Caco-2 (cell line): ENCODE measurements around the gene GDF11. TPM values are rescaled to one million over a fixed set of nuclear protein-coding genes. Genes with fewer than 3 reads are reported as not detected.

Experiments used
- BruUV-seq: library from RNA; stranded (reverse); fragments of 400-500 nt; replicated peaks from 2 replicates; lab custom pipeline; 2021; lab: Mats Ljungman, UMichigan
- CTCF ChIA-PET: fragments of 300-600 bp; sonication (Branson Sonifier 250); formaldehyde crosslinking; loops from one replicate; lab custom pipeline; 2022; ENCODE audit warnings: antibody characterized with exemption; lab: Charles Lee
- POLR2A ChIA-PET: fragments of 300-600 bp; sonication (Branson Sonifier 250); formaldehyde crosslinking; loops from one replicate; lab custom pipeline; 2022; ENCODE audit warnings: antibody characterized with exemption; lab: Charles Lee
- DNase-seq, 2 experiments: peaks; one replicate each; pipeline versions ENCODE4 v3.0.0 to v3.0.0-alpha.2; 2020 to 2022
- H3K27me3 ChIP-seq: replicated peaks from 2 replicates; pipeline ENCODE4 v1.6.0; 2011; ENCODE audit warnings: low read length; ENCODE audit not compliant: control insufficient read depth, insufficient read depth
- H3K36me3 ChIP-seq: 2 replicates; pipeline ENCODE4 v1.5.1; 2011; ENCODE audit warnings: low read length; ENCODE audit not compliant: control insufficient read depth, insufficient read depth
- H3K4me1 ChIP-seq: fragments of 250-450 bp; sonication (Bioruptor Pico); 2 replicates; pipeline ENCODE4 v1.5.1; 2020; ENCODE audit warnings: mild to moderate bottlenecking
- H3K4me3 ChIP-seq: 2 replicates; pipeline ENCODE4 v1.5.1; 2011; ENCODE audit warnings: low read depth, mild to moderate bottlenecking, control low read depth, low read length
- H3K9me3 ChIP-seq: fragments of 250-450 bp; sonication (Bioruptor Pico); 2 replicates; pipeline ENCODE4 v1.5.1; 2020; ENCODE audit warnings: mild to moderate bottlenecking, moderate library complexity
- H3K27ac Mint-ChIP-seq: one replicate; pipeline ENCODE4 v1.8.0; 2022; ENCODE audit warnings: mixed read lengths; ENCODE audit not compliant: unreplicated experiment
- H3K27me3 Mint-ChIP-seq: one replicate; pipeline ENCODE4 v1.8.0; 2022; ENCODE audit warnings: mixed read lengths; ENCODE audit not compliant: insufficient read depth, unreplicated experiment
- H3K36me3 Mint-ChIP-seq: one replicate; pipeline ENCODE4 v1.8.0; 2022; ENCODE audit warnings: mild to moderate bottlenecking, mixed read lengths; ENCODE audit not compliant: insufficient read depth, unreplicated experiment
- H3K4me1 Mint-ChIP-seq: one replicate; pipeline ENCODE4 v1.8.0; 2022; ENCODE audit warnings: low read depth, mixed read lengths; ENCODE audit not compliant: unreplicated experiment
- H3K4me3 Mint-ChIP-seq: one replicate; pipeline ENCODE4 v1.8.0; 2022; ENCODE audit warnings: mild to moderate bottlenecking, moderate library complexity, mixed read lengths; ENCODE audit not compliant: unreplicated experiment
- H3K9me3 Mint-ChIP-seq: one replicate; pipeline ENCODE4 v1.8.0; 2022; ENCODE audit warnings: mixed read lengths; ENCODE audit not compliant: unreplicated experiment
- intact Hi-C: fragments of 100-400 bp; cut with micrococcal nuclease; formaldehyde crosslinking; loops from one replicate; pipeline ENCODE4 v1.10.0; 2022; ENCODE audit not compliant: unreplicated experiment
- total RNA-seq: library from RNA; stranded (reverse); gene quantifications from 2 replicates; pipeline ENCODE4 v1.2.3, GENCODE V29; 2022
- TF ChIP-seq, protein P1 (sequence below), 2 experiments: fragments of 200-600 bp in 1 of 2; IDR thresholded peaks; 1 replicate in 1 of 2; 2 replicates in 1 of 2; pipeline versions ENCODE4 v1.5.1 to v1.8.0; 2011 to 2022; ENCODE audit warnings: antibody characterized with exemption in 1 of 2, control low read depth in 1 of 2, inconsistent platforms in 1 of 2, low read depth in 1 of 2, low read length in 1 of 2, mild to moderate bottlenecking in 1 of 2, moderate library complexity in 1 of 2; ENCODE audit not compliant: insufficient read depth in 1 of 2, severe bottlenecking in 1 of 2, unreplicated experiment in 1 of 2

The GDF11 gene
- total RNA-seq, 1 experiment from 2014 or later: 11.0 TPM

DNA sequence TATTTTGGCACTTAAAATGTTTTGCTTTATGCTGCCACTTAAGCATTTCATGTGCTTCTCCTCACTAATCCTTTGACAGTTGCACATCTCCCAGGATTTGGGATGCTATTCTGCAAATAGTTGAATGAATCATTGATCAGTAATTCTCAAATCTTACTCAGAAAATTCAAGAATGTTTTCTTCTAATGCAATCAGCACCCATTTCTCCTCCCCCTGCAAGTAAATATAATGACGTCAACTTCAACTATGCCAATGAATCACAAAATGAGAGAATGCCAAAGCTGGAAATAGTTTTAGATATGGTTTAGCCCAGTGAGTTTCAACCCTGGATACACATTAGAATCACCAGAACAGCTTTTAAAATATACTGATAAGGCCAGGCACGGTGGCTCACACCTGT lies 29.2 kb upstream of the GDF11 start:
- H3K9me3 Mint-ChIP-seq: no peaks in the 10 kb centered on the region
- intact Hi-C loops: no loop called here
- Histone ChIP-seq H3K4me3 (no peak overlapping the region), H3K27me3 (no peaks in the 10 kb centered on the region), H3K36me3 (no peaks in the 10 kb centered on the region), H3K4me1 (peaks cover 15% of the 10 kb centered on the region), H3K9me3 (no peaks in the 10 kb centered on the region)
- BruUV-seq: no TSS peak
- TF ChIP-seq, protein P1, sequence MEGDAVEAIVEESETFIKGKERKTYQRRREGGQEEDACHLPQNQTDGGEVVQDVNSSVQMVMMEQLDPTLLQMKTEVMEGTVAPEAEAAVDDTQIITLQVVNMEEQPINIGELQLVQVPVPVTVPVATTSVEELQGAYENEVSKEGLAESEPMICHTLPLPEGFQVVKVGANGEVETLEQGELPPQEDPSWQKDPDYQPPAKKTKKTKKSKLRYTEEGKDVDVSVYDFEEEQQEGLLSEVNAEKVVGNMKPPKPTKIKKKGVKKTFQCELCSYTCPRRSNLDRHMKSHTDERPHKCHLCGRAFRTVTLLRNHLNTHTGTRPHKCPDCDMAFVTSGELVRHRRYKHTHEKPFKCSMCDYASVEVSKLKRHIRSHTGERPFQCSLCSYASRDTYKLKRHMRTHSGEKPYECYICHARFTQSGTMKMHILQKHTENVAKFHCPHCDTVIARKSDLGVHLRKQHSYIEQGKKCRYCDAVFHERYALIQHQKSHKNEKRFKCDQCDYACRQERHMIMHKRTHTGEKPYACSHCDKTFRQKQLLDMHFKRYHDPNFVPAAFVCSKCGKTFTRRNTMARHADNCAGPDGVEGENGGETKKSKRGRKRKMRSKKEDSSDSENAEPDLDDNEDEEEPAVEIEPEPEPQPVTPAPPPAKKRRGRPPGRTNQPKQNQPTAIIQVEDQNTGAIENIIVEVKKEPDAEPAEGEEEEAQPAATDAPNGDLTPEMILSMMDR (IDR thresholded peaks at IDR 0.05; ENCODE audit: insufficient read depth in 1 of 2, low read depth in 1 of 2, low read length in 1 of 2, severe bottlenecking in 1 of 2, unreplicated experiment in 1 of 2): no peak
- no peak for DNase-seq
- peaks cover 3% of the 10 kb centered on the region for H3K4me1 Mint-ChIP-seq
- peaks cover 12% of the 10 kb centered on the region for H3K27me3 Mint-ChIP-seq
- CTCF ChIA-PET: no interaction called here
- POLR2A ChIA-PET: no interaction called here
- no peak overlapping the region for H3K4me3 Mint-ChIP-seq
- H3K36me3 Mint-ChIP-seq: peaks cover 17% of the 10 kb centered on the region
- no peak overlapping the region for H3K27ac Mint-ChIP-seq

DNA sequence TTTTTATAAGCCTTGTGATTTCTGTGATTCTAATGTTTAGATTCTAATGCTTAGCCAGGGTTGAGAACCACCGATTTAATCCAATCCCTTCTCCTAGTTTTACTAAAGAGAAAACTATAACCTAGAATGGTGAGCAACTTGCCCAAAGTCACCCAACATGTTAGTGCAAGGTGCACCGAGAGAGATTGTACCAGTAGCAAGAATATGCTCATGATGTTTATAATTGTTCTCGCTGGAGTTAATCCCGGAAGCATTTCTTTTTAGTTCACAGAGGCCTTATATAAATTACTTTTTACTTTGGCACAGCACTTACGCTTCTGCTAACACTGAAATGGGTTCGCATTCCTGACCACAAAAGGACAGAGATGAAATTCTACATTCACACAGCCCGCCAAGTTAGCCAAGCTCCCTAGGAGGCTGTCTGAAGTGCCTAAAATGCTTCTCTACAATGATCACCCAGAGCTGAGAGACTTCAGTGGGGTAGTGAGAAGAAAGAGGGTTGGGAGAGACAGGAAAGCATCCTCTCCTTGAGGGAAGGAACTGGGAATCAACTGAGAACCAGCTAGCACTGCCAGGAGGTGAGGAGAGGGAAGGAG lies 27.7 kb upstream of the GDF11 start:
- no peak for DNase-seq
- Mint-ChIP-seq H3K9me3 (no peaks in the 10 kb centered on the region), H3K4me1 (no peaks in the 10 kb centered on the region), H3K36me3 (peaks cover 17% of the 10 kb centered on the region), H3K27me3 (peaks cover 7% of the 10 kb centered on the region), H3K4me3 (peak overlapping the region; percentile 69), H3K27ac (peak overlapping the region; percentile 80)
- H3K27me3 ChIP-seq: no peaks in the 10 kb centered on the region
- no peaks in the 10 kb centered on the region for H3K36me3 ChIP-seq
- H3K4me3 ChIP-seq: peak overlapping the region; percentile 55
- H3K9me3 ChIP-seq: no peaks in the 10 kb centered on the region
- intact Hi-C loops: no loop called here
- H3K4me1 ChIP-seq: peaks cover 29% of the 10 kb centered on the region
- TF ChIP-seq, protein P1 (IDR thresholded peaks at IDR 0.05; ENCODE audit: insufficient read depth in 1 of 2, low read depth in 1 of 2, low read length in 1 of 2, severe bottlenecking in 1 of 2, unreplicated experiment in 1 of 2): no peak
- no TSS peak for BruUV-seq
- ChIA-PET POLR2A (interaction anchor here (1.0 to 1.3 kb wide), 2 partner anchors 10 to 34 kb away, joined by 3 to 7 read pairs; a partner anchor contains a TSS), CTCF (interaction anchor here (0.6 to 1.7 kb wide), 6 partner anchors 9 to 366 kb away, joined by 3 to 5 read pairs (median 3); no protein-coding TSS in a partner anchor)

DNA sequence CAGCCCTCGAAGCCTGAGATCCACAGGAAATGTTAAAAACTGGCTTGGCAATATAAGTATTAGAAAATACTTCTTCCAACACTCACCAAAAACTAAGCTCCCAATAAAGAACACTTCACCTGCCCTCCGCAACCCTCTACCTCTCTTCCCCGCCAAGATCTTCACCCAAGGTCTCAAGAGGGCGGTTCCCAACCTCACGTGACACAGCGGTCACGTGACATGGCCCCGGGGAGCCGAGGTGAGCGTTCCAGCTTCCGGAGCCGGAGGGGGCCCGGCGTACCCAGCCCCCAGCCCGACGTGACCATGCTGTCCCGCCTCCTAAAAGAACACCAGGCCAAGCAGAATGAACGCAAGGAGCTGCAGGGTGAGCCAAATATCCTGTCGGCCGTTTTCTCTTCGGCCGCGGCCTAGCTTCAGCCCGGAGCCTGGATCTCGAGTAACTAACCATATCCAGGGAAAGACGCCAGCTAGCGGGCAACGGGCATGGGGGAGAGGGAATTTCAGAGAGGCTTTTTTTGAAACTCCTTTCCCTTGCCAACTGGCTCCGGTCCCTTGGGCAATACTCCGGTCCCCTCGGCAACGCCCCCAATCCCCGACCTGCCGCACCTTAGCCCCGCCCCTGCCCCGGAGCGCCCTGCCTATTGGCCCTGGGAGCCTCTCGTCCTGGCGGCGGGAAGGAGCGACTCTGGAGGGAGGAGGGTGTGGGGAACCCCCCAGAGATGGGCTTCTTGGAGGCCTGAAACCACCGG lies 26.9 kb upstream of the GDF11 start, which contains the start of gene BLOC1S1:
Gene BLOC1S1, plus strand, starts transcription at position 214 of the 749 bp plus-strand sequence. Its CDS starts 6 bp downstream, at position 220.
- peak; percentile 93 to 95 for DNase-seq
- peaks cover 36% of the 10 kb centered on the region for H3K4me1 ChIP-seq
- intact Hi-C loops: loop anchor here (1.0 kb wide), 1 partner anchor 8 kb away; no protein-coding TSS in a partner anchor
- peaks cover 7% of the 10 kb centered on the region for H3K27me3 Mint-ChIP-seq
- H3K36me3 ChIP-seq: no peaks in the 10 kb centered on the region
- no peaks in the 10 kb centered on the region for H3K9me3 ChIP-seq
- peak within 1 kb of the TSS; percentile 80 for H3K27ac Mint-ChIP-seq
- TF ChIP-seq, protein P1 (IDR thresholded peaks at IDR 0.05; ENCODE audit: insufficient read depth in 1 of 2, low read depth in 1 of 2, low read length in 1 of 2, severe bottlenecking in 1 of 2, unreplicated experiment in 1 of 2): no peak
- ChIA-PET CTCF (interaction anchor here (0.6 to 1.7 kb wide), 5 partner anchors 9 to 365 kb away, joined by 3 to 5 read pairs (median 3); no protein-coding TSS in a partner anchor), POLR2A (interaction anchor here (1.0 to 1.3 kb wide), 2 partner anchors 11 to 34 kb away, joined by 3 to 7 read pairs; a partner anchor contains a TSS)
- H3K4me1 Mint-ChIP-seq: no peaks in the 10 kb centered on the region
- H3K36me3 Mint-ChIP-seq: peaks cover 17% of the 10 kb centered on the region
- H3K27me3 ChIP-seq: no peaks in the 10 kb centered on the region
- H3K9me3 Mint-ChIP-seq: no peaks in the 10 kb centered on the region
- no TSS peak for BruUV-seq
- peak within 1 kb of the TSS; percentile 55 for H3K4me3 ChIP-seq
- H3K4me3 Mint-ChIP-seq: peak within 1 kb of the TSS; percentile 69
